ENCODE measurements around the gene INPPL1. TPM values are rescaled to one million over a fixed set of nuclear protein-coding genes. Genes with fewer than 3 reads are reported as not detected.

INPPL1 gene
- total and polyA plus RNA-seq, 2 donors (not counting 1 experiment from before 2014, with no cell fraction given) = 205 to 208 TPM

GRCh38 chr11:72208281-72208680, 16.3 kb upstream of the INPPL1 start:
- no peak for DNase-seq
- H3K27ac Mint-ChIP-seq = no peak overlapping the region
- H3K4me2 ChIP-seq (replicated peaks; ENCODE audit: low read depth, low read length, poor library complexity, severe bottlenecking) = no peak overlapping the region

GRCh38 chr11:72209101-72209500, 15.5 kb upstream of the INPPL1 start:
- H2AFZ ChIP-seq (ENCODE audit: insufficient read depth, low read depth, low read length, poor library complexity, severe bottlenecking) = no peak overlapping the region
- H3K27ac Mint-ChIP-seq = no peak overlapping the region
- TF ChIP-seq CTCF (IDR thresholded peaks at IDR 0.05) = no peak
- TF ChIP-seq EZH2 (IDR thresholded peaks at IDR 0.05; ENCODE audit: borderline replicate concordance, insufficient read depth, low read depth, low read length, poor library complexity, severe bottlenecking) = no peak
- H3K27ac ChIP-seq (ENCODE audit: low read length in 2 of 2) = no peak overlapping the region
- no CpG with 5 or more reads among the region's 4 CpGs for WGBS (ENCODE audit: insufficient coverage)
- no peak overlapping the region for H3K4me2 ChIP-seq (replicated peaks; ENCODE audit: low read depth, low read length, poor library complexity, severe bottlenecking)
- ChIA-PET CTCF (no interaction called here), POLR2A (no interaction called here)
- no peak for DNase-seq
- H3K27me3 ChIP-seq (replicated peaks in 1 of 4; ENCODE audit: control extremely low read depth in 1 of 4, control insufficient read depth in 3 of 4, insufficient read depth in 4 of 4, low read length in 3 of 4) = peaks cover 0 to 2% (median 0%) of the 10 kb centered on the region in 4 experiments
- no peak overlapping the region for H3K4me3 ChIP-seq (ENCODE audit: control extremely low read depth in 1 of 5, extremely low read depth in 1 of 5, insufficient read depth in 1 of 5, low read depth in 2 of 5, low read length in 4 of 5)
- no peaks in the 10 kb centered on the region for H4K20me1 ChIP-seq (ENCODE audit: control insufficient read depth, insufficient read depth, low read length, poor library complexity, severe bottlenecking)
- H3K4me1 Mint-ChIP-seq = peaks cover 6% of the 10 kb centered on the region
- H3K27me3 Mint-ChIP-seq = peaks cover 17% of the 10 kb centered on the region
- intact Hi-C loops (cut with micrococcal nuclease) = no loop called here
- peaks cover 0 to 3% of the 10 kb centered on the region in 2 donors for H3K4me1 ChIP-seq (ENCODE audit: control insufficient read depth in 2 of 2, insufficient read depth in 2 of 2, low read length in 2 of 2)
- no peak for ATAC-seq (ENCODE audit: low read depth)
- peaks cover 13% of the 10 kb centered on the region for H3K9me3 Mint-ChIP-seq (ENCODE audit: insufficient read depth)
- no peaks in the 10 kb centered on the region for H3K36me3 ChIP-seq (replicated peaks in 1 of 2; ENCODE audit: control extremely low read depth in 1 of 2, control insufficient read depth in 1 of 2, extremely low read depth in 1 of 2, insufficient read depth in 2 of 2, low read length in 1 of 2)
- H3K4me3 Mint-ChIP-seq = no peak overlapping the region
- H3K9me3 ChIP-seq (ENCODE audit: control extremely low read depth in 1 of 3, control insufficient read depth in 2 of 3, insufficient read depth in 1 of 3, low read length in 2 of 3) = peaks cover 0 to 11% (median 11%) of the 10 kb centered on the region in 3 donors
- H3K79me2 ChIP-seq (ENCODE audit: control insufficient read depth, insufficient read depth, low read length) = no peaks in the 10 kb centered on the region
- H3K9ac ChIP-seq (ENCODE audit: low read length) = no peak overlapping the region

More at GRCh38 chr11:72208281-72208680, 16.3 kb upstream of the INPPL1 start:
- Mint-ChIP-seq H3K27me3 (peaks cover 17% of the 10 kb centered on the region), H3K9me3 (ENCODE audit: insufficient read depth) (peaks cover 13% of the 10 kb centered on the region), H3K4me1 (peaks cover 7% of the 10 kb centered on the region), H3K4me3 (no peak overlapping the region)
- Histone ChIP-seq H3K9ac (ENCODE audit: low read length) (no peak overlapping the region), H3K36me3 (replicated peaks in 1 of 2; ENCODE audit: control extremely low read depth in 1 of 2, control insufficient read depth in 1 of 2, extremely low read depth in 1 of 2, insufficient read depth in 2 of 2, low read length in 1 of 2) (no peaks in the 10 kb centered on the region), H3K27me3 (replicated peaks in 1 of 4; ENCODE audit: control extremely low read depth in 1 of 4, control insufficient read depth in 3 of 4, insufficient read depth in 4 of 4, low read length in 3 of 4) (peaks cover 0 to 2% (median 0%) of the 10 kb centered on the region in 4 experiments), H3K79me2 (ENCODE audit: control insufficient read depth, insufficient read depth, low read length) (no peaks in the 10 kb centered on the region), H3K4me3 (ENCODE audit: control extremely low read depth in 1 of 5, extremely low read depth in 1 of 5, insufficient read depth in 1 of 5, low read depth in 2 of 5, low read length in 4 of 5) (no peak overlapping the region), H3K9me3 (ENCODE audit: control extremely low read depth in 1 of 3, control insufficient read depth in 2 of 3, insufficient read depth in 1 of 3, low read length in 2 of 3) (peaks cover 0 to 11% (median 11%) of the 10 kb centered on the region in 3 donors), H2AFZ (ENCODE audit: insufficient read depth, low read depth, low read length, poor library complexity, severe bottlenecking) (no peak overlapping the region), H4K20me1 (ENCODE audit: control insufficient read depth, insufficient read depth, low read length, poor library complexity, severe bottlenecking) (no peaks in the 10 kb centered on the region), H3K27ac (ENCODE audit: low read length in 2 of 2) (no peak overlapping the region), H3K4me1 (ENCODE audit: control insufficient read depth in 2 of 2, insufficient read depth in 2 of 2, low read length in 2 of 2) (peaks cover 0 to 3% of the 10 kb centered on the region in 2 donors)
- CTCF ChIA-PET = no interaction called here
- no peak for ATAC-seq (ENCODE audit: low read depth)
- TF ChIP-seq EZH2 (IDR thresholded peaks at IDR 0.05; ENCODE audit: borderline replicate concordance, insufficient read depth, low read depth, low read length, poor library complexity, severe bottlenecking) (no peak), CTCF (IDR thresholded peaks at IDR 0.05) (no peak)
- POLR2A ChIA-PET = no interaction called here
- WGBS (ENCODE audit: insufficient coverage) = 88% methylated on average over 3 of the region's 3 CpGs
- intact Hi-C loops (cut with micrococcal nuclease) = no loop called here
